Lung microvascular endothelial cell (primary cell): ENCODE measurements around the gene RASA4B. TPM values are rescaled to one million over a fixed set of nuclear protein-coding genes. Genes with fewer than 3 reads are reported as not detected.
"Not testable (repeated sequence)": the region's sequence is repeated elsewhere in the genome, so short reads cannot be mapped to it uniquely, and the experiment has no call there.

Source experiments
- DNase-seq, 2 donors: peaks; one replicate each; pipeline versions ENCODE4 v3.0.0 to v3.0.0-alpha.2; 2010; ENCODE audit warnings: low read depth in 2 of 2
- total RNA-seq: library from RNA; depleted of rRNA; stranded (reverse); fragments of >200 nt; gene quantifications from 2 replicates; pipeline ENCODE4 v1.2.1, GENCODE V29; 2014

Gene RASA4B
- total RNA-seq, result 1.4 and 1.7 TPM in 2 replicates

- DNase-seq, result peak; percentile 3 to 10
Observed at GRCh38 chr7:102517550-102518147, at the start of gene RASA4B. RASA4B (minus strand) TSS chr7:102517777; CDS start chr7:102517710, 67 bp downstream.

- not testable (repeated sequence) for DNase-seq
Observed at GRCh38 chr7:102550808-102551422, 33.3 kb upstream of the RASA4B start, which contains the start of gene SPDYE2. SPDYE2 (plus strand) TSS chr7:102551226; CDS start chr7:102553256, 2,030 bp downstream.

GRCh38 chr7:102546353-102546752 lies 28.8 kb upstream of the RASA4B start:
- not testable (repeated sequence) for DNase-seq

GRCh38 chr7:102545288-102545687 lies 27.7 kb upstream of the RASA4B start:
- DNase-seq, result not testable (repeated sequence)

- not testable (repeated sequence) for DNase-seq
Observed at GRCh38 chr7:102544372-102544771, 26.8 kb upstream of the RASA4B start.

GRCh38 chr7:102543596-102543995 lies 26.0 kb upstream of the RASA4B start, which contains the start of gene UPK3BL2:
UPK3BL2 (minus strand) TSS chr7:102543696; CDS start chr7:102543636, 60 bp downstream.
- not testable (repeated sequence) for DNase-seq

- not testable (repeated sequence) for DNase-seq
Observed at GRCh38 chr7:102542771-102543170, 25.2 kb upstream of the RASA4B start.

- not testable (repeated sequence) for DNase-seq
Observed at GRCh38 chr7:102542083-102542482, 24.5 kb upstream of the RASA4B start.

GRCh38 chr7:102540604-102541003 lies 23.0 kb upstream of the RASA4B start:
- not testable (repeated sequence) for DNase-seq

- peak; percentile 3 to 7 for DNase-seq
Observed at GRCh38 chr7:102535062-102535615, 17.6 kb upstream of the RASA4B start.

- not testable (repeated sequence) for DNase-seq
Observed at GRCh38 chr7:102532127-102532526, 14.6 kb upstream of the RASA4B start.

GRCh38 chr7:102531583-102531982 lies 14.0 kb upstream of the RASA4B start:
- DNase-seq, result not testable (repeated sequence)

GRCh38 chr7:102527822-102528793 lies 10.5 kb upstream of the RASA4B start:
- not testable (repeated sequence) for DNase-seq

GRCh38 chr7:102527182-102527581 lies 9.6 kb upstream of the RASA4B start:
- not testable (repeated sequence) for DNase-seq

GRCh38 chr7:102524803-102525202 lies 7.2 kb upstream of the RASA4B start:
- DNase-seq, result not testable (repeated sequence)

GRCh38 chr7:102520797-102521196 lies 3.2 kb upstream of the RASA4B start:
- DNase-seq, result not testable (repeated sequence)

- not testable (repeated sequence) for DNase-seq
Observed at GRCh38 chr7:102516951-102517350, 626 bp downstream of the RASA4B start.

GRCh38 chr7:102515889-102516288 lies 1.7 kb downstream of the RASA4B start:
- DNase-seq, result not testable (repeated sequence)

- not testable (repeated sequence) for DNase-seq
Observed at GRCh38 chr7:102514881-102515721, 2.5 kb downstream of the RASA4B start.

GRCh38 chr7:102512642-102513221 lies 4.8 kb downstream of the RASA4B start:
- DNase-seq, result peak; percentile 59 to 69
